HG03571 (cell line): Measurements from ENCODE around the gene CD63.
A peak's percentile ranks its signal among the peaks of the same experiment; 100 is the strongest.

ENCODE experiments used
- ATAC-seq: cut with Tn5 transposase; IDR thresholded peaks from one replicate; pipeline ENCODE4 v1.9.1; 2021; ENCODE audit not compliant: unreplicated experiment

CD63 gene

GRCh38 chr12:55741931-55742680, 13.3 kb upstream of the CD63 start:
- ATAC-seq = no peak

- ATAC-seq = no peak
Observed at GRCh38 chr12:55739025-55739378, 10.2 kb upstream of the CD63 start.

DNA sequence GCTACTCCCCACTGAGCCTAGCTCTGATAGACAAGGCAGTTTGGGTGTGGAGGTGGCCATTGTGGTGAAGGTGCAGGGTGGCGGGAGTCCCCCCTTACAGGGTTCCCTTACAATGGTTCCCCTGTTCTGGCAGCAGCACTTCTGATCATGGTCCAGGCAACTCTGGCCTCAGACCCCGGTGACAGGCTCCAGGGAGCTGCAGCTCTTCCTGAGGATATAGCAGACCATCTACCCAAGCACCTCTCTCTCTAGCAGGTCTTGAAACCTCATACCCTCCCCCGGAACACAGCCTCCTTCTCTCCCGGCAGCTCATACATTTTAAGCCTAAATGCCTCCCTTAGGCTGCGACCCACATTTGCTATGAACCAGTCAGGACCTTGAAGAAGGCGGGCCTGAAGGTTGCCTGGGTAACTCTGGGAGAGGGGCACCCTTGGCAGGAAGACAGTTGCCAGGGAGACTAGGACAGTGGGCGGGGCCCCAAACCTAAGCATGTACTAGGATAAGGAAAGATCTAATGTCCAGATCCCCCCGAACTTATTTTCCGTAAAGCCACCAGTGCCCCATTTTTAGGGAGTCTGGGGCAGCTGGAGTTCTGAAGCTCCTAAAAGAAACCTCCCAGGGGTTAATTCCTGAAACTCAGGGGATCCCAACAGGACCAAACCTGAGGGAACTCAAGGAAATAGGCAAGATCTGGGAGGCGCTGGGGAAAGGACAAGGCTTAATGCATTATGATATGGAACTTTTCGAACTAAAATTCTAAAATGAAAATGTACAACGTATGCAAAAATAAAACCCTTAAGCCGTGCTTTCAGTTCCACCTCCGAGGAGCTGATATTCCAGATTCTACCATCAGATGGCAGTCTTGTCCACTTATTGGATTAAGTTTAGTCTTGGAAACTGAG, 9.6 kb upstream of the CD63 start:
- peak; percentile 85 for ATAC-seq

GRCh38 chr12:55737581-55738122, 8.8 kb upstream of the CD63 start:
- ATAC-seq = no peak

DNA sequence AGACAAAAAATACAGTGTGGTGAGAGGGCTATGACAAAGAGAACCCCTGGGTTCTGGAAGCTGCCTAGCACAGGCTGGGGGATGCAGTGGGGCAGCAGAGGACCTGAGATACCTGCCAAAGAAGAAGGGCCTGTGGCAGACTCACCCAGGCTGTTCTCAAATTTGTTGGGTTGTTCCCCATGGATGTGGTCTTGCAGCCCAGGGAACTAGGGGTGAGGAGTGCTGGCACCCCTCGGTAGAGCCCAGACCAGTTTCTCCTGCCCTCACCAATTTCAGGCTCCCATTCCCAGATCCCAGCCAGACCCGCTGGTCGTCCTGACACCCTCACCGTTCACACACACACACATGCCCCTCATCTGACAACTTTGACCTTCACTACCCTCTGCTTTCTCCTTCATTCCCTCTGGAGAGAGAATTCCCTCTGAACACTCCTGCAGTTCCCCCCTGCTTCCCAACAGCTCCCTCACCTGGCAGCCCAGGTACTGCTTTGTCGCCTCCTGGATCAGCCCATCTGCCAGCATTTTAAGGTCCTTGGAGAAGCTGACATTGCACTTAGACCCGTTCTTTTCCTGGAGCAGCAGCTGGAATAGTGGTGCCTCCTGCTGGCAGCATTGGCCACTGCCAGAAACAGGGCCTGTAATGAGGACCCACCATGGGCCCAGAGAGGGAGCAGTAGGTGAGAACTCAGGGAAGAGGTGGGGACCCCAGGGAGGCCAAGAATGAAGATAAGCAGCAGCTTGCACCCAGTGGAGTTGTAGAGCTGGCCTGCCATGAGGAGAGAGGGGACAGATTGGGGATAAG, 8.2 kb upstream of the CD63 start:
- no peak for ATAC-seq

GRCh38 chr12:55736076-55736475, 7.3 kb upstream of the CD63 start:
- no peak for ATAC-seq

- no peak for ATAC-seq
Observed at GRCh38 chr12:55734595-55734994, 5.8 kb upstream of the CD63 start.

DNA sequence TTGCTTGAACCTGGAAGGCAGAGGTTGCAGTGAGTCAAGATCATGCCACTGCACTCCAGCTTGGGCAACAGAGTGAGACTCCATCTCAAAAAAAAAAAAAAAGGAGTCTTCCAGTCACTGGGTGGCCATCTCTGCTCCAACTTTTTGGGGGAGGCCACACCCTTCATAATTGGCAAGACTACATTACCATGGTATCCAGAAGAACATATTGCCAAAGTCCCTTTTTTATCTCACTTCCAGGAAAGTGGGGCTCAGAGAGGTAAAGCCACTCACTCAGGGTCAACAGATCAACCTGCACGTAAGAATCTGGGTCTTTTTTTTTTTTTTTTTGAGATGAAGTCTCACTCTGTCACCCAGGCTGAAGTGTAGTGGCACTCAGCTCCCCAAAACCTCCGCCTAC, 5.0 kb upstream of the CD63 start:
- no peak for ATAC-seq

DNA sequence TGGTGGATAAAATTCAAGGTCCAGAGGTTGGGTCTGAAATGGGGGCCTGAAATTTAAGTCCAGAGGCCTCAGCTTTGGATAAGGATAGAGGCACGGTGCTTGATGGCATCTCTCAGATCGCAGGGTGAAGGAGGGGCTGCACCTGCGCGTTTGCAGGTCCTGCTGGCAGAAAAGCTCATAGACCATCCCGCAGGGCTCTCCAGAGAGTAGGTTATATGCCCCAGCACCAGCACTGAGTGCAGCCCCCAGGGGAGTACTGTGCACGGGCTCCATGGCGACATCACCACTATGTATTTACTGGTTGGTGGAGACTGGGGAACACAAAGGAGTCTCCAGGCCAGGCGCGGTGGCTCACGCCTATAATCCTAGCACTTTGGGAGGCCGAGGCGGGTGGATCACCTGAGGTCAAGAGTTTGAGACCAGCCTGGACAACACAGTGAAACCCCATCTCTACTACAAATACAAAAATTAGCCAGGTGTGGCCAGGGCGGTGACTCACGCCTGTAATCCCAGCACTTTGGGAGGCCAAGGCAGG, 4.3 kb upstream of the CD63 start:
- no peak for ATAC-seq

GRCh38 chr12:55732288-55732687, 3.5 kb upstream of the CD63 start:
- no peak for ATAC-seq

GRCh38 chr12:55729819-55730818, 1.3 kb upstream of the CD63 start:
- ATAC-seq = peak; percentile 50

DNA sequence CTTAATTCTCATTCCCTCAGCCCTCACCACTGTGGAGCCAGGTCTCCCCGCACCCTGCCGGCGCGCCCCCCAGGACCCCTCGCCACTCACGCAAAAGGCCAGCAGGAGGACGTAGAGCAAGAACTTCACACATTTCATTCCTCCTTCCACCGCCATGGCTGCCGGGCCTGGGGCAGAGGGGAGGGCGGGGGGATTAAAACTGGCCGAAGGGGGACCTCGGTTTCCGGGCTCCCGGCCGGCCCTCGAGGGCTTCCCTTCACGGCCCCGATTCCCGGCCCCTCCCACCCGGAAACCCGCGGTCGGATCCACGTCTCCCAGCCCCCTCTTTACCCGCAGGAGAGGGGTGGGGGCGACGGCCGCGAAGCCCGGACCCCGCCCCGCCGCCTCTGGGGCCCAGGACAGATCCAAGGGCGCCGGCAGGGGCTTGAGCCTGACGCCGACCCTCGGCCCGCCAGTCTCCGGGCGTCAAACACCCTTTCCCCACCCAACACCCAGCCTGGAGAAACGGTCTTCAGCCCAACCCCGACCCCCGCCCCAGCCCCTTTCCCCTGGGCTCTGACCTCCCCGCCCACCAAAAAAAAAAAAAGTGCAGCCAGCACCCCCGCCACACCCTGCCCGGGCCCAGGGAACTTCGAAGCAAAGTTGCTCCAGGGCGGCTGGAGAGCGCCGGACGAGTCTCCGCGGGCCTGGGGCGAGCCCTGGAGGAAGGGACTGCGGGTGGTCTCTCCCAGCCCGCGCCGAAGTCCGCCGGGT, 447 bp downstream of the CD63 start:
- peak; percentile 16 for ATAC-seq

DNA sequence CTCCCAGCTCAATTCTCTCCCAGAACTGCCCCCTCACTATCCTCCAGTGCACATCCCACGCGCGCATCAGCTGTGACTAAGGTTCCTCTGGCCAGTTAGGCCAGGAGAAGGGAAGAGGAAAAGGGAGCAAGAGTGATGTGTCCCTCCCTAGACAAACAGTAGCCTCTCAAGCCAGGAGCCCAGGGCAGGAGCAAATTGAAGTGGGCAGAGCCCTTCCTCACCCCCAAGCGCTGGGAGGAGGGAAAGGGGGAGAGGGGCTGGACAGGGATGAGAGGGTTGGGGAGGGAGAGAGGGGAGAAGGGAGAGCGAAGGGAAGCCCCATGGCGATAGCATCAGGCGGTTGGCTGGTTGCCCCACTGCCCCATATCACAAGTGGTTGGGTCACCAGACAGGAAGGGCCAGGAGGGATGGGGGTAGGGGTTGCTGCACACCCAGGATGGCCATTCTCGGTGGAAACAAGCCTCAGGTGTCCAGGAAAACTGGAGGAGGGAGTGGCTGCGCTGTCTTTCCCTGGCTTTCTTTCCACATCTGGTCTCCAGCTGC, 1.1 kb downstream of the CD63 start:
- ATAC-seq = no peak

- ATAC-seq = no peak
Observed at GRCh38 chr12:55726971-55727370, 1.8 kb downstream of the CD63 start.

GRCh38 chr12:55725556-55725955, 3.3 kb downstream of the CD63 start:
- no peak for ATAC-seq

- ATAC-seq = no peak
Observed at GRCh38 chr12:55724940-55725309, 3.9 kb downstream of the CD63 start.

DNA sequence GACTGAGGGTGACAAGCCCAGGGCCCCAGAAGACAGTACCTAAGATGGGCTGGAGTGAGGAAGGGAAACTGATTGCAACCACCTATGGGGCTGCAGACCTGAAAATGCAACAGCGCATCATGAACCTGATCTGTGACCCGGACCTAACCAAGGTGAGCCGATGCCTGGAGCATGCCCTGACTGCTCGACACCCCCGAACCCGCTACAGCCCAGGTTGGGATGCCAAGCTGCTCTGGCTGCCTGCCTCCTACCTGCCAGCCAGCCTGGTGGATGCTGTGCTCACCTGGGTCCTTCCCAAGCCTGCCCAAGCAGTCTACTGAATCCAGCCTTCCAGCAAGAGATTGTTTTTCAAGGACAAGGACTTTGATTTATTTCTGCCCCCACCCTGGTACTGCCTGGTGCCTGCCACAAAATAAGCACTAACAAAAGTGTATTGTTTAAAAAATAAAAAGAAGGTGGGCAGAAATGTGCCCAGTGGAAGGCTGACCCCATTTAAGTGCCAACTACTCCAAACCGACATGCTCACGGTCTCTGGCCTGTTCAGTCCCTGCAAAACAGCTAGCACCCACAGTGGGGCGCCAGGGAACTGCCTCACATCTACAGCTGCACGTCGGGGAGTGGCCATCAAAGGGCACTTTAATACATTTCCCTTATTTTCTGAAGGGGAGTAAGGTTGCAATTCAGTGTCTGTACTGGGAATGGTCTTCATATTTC, 4.4 kb downstream of the CD63 start:
- no peak for ATAC-seq

DNA sequence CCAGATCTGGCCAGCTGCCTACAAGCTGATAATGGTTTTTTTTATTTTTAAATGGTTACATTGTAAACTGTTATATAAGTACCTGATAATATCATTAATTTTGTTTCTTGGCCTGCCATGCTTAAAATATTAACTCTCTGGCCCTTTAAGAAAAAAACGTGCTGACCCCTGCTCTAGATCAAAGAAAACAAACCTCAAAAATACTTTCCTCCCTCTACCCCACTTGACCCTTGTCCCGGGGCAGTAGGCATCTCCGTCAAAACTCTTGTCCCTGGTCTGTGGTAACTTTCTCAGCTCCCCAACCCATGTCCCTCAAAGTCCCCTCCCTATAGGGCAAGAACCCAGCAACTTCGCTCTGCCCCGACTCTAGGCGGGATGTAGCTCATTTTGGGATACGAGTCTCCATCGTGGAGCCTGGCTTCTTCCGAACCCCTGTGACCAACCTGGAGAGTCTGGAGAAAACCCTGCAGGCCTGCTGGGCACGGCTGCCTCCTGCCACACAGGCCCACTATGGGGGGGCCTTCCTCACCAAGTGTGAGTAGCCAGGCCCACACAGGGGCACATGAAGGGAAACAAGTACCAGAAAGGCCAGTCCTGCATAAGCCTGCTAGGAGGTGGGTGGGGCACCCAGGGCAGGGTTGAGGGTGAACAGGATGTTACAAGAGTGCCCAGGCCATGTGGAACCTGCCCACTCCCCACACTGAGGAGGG, 5.1 kb downstream of the CD63 start:
- no peak for ATAC-seq
